HepG2 (cell line): ENCODE data around the gene TMEM14C. TPM values are rescaled to one million over a fixed set of nuclear protein-coding genes. Genes with fewer than 3 reads are reported as not detected.
A peak's percentile ranks its signal among the peaks of the same experiment; 100 is the strongest.

Experiments used
- ATAC-seq: fragments of 200-7000 bp; cut with Tn5 transposase; 3 replicates; pipeline ENCODE4 v1.9.1; 2020; ENCODE audit warnings: mild to moderate bottlenecking, moderate library complexity
- BruUV-seq: library from RNA; stranded (reverse); fragments of 400-500 nt; replicated peaks from 2 replicates; lab custom pipeline; 2021; lab: Mats Ljungman, UMichigan
- CTCF ChIA-PET: fragments of 300-600 bp; formaldehyde crosslinking; extraction: SDS; loops from one replicate; lab custom pipeline; 2021; ENCODE audit warnings: low total read pairs, inconsistent platforms, low intra/inter-chr PET ratio; lab: Yijun Ruan, JAX
- POLR2A ChIA-PET: fragments of 350-600 bp; sonication (Branson Sonifier 250); formaldehyde crosslinking; loops from one replicate; lab custom pipeline; 2020; ENCODE audit warnings: antibody characterized with exemption, inconsistent platforms; lab: Yijun Ruan, JAX
- DNase-seq: peaks from one replicate; pipeline ENCODE4 v3.0.0-alpha.2; 2015; ENCODE audit warnings: low spot score
- FAIRE-seq: peaks from 3 replicates; lab custom pipeline; 2011; peaks lifted over from hg19 to GRCh38; lab: Jason Lieb, UNC
- H2AFZ ChIP-seq: one replicate; pipeline ENCODE4 v1.6.1; 2011; ENCODE audit warnings: low read length, inconsistent platforms
- H3K27ac ChIP-seq: fragments of 300-600 bp; 3 replicates; pipeline ENCODE4 v1.8.0; 2011; ENCODE audit warnings: mixed run types, mild to moderate bottlenecking, mixed read lengths, low read length, inconsistent platforms; ENCODE audit not compliant: insufficient read depth; ENCODE audit errors: extremely low read length
- H3K27me3 ChIP-seq, 2 experiments: fragments of 200-600 bp in 1 of 2; 2 replicates in 1 of 2; 3 replicates in 1 of 2; pipeline versions ENCODE4 v1.6.0 to v1.8.0; 2011; ENCODE audit warnings: low read length in 2 of 2, mild to moderate bottlenecking in 2 of 2, moderate library complexity in 2 of 2, inconsistent platforms in 1 of 2; ENCODE audit not compliant: insufficient read depth in 2 of 2, control insufficient read depth in 1 of 2
- H3K36me3 ChIP-seq, 2 experiments: fragments of 200-600 bp in 1 of 2; replicated peaks in 1 of 2; 2 replicates in 1 of 2; 3 replicates in 1 of 2; pipeline versions ENCODE4 v1.5.1 to v1.8.0; 2011; ENCODE audit warnings: low read length in 2 of 2, inconsistent platforms in 1 of 2; ENCODE audit not compliant: insufficient read depth in 2 of 2, control insufficient read depth in 1 of 2
- H3K4me1 ChIP-seq: 2 replicates; pipeline ENCODE4 v1.5.1; 2012; ENCODE audit warnings: low read length, inconsistent platforms; ENCODE audit not compliant: insufficient read depth
- H3K4me2 ChIP-seq: 2 replicates; pipeline ENCODE4 v1.6.0; 2011; ENCODE audit warnings: low read depth, low read length, inconsistent platforms
- H3K4me3 ChIP-seq, 3 experiments: fragments of 200-600 bp in 1 of 3; sonication (generic), shearing (Covaris generic) in 1 of 3; replicated peaks in 1 of 3; 2 replicates each; pipeline ENCODE4 v1.5.1; 2011 to 2016; ENCODE audit warnings: low read length in 3 of 3, inconsistent platforms in 2 of 3, low read depth in 2 of 3, mild to moderate bottlenecking in 2 of 3, control low read depth in 1 of 3, mixed read lengths in 1 of 3; ENCODE audit not compliant: insufficient read depth in 1 of 3
- H3K79me2 ChIP-seq: one replicate; pipeline ENCODE4 v1.6.1; 2011; ENCODE audit warnings: low read length, inconsistent platforms; ENCODE audit not compliant: insufficient read depth
- H3K9ac ChIP-seq: 2 replicates; pipeline ENCODE4 v1.6.0; 2011; ENCODE audit warnings: mild to moderate bottlenecking, low read depth, low read length, inconsistent platforms; ENCODE audit not compliant: insufficient read depth
- H3K9me3 ChIP-seq: 2 replicates; pipeline ENCODE4 v1.5.1; 2012; ENCODE audit warnings: mild to moderate bottlenecking, low read length
- H4K20me1 ChIP-seq: 2 replicates; pipeline ENCODE4 v1.6.0; 2011; ENCODE audit warnings: inconsistent platforms, mild to moderate bottlenecking, low read length, moderate library complexity; ENCODE audit not compliant: insufficient read depth
- AKAP8 ChIP-seq: sonication (generic); formaldehyde crosslinking; IDR thresholded peaks from 2 replicates; pipeline ENCODE4 v1.5.1; 2020; ENCODE audit warnings: mild to moderate bottlenecking, missing genetic modification reagents
- CERS6 ChIP-seq: sonication (generic); formaldehyde crosslinking; IDR thresholded peaks from 2 replicates; pipeline ENCODE4 v1.5.0; 2020; ENCODE audit warnings: missing genetic modification reagents
- EHMT2 ChIP-seq: fragments of 200-600 bp; sonication (generic); IDR thresholded peaks from 2 replicates; pipeline ENCODE4 v1.7.0; 2017; ENCODE audit warnings: antibody characterized with exemption, low read depth, low read length, borderline replicate concordance
- ELK4 ChIP-seq: sonication (generic); formaldehyde crosslinking; IDR thresholded peaks from 2 replicates; pipeline ENCODE4 v1.9.0; 2021; ENCODE audit warnings: missing genetic modification reagents, borderline replicate concordance
- FOXK1 ChIP-seq: sonication (generic); formaldehyde crosslinking; IDR thresholded peaks from 2 replicates; pipeline ENCODE4 v1.4.0; 2020; ENCODE audit warnings: low read depth, missing genetic modification reagents, borderline replicate concordance
- GRHL1 ChIP-seq: sonication (generic); formaldehyde crosslinking; conservative IDR thresholded peaks from 2 replicates; pipeline ENCODE4 v1.8.0; 2022; ENCODE audit warnings: missing genetic modification reagents
- MAFF ChIP-seq: IDR thresholded peaks from 2 replicates; pipeline ENCODE4 v1.6.1; 2011; ENCODE audit warnings: low read depth, low read length, improper control_type of control experiment
- SMAD9 ChIP-seq: sonication (generic); formaldehyde crosslinking; IDR thresholded peaks from 2 replicates; pipeline ENCODE4 v1.5.1; 2020; ENCODE audit warnings: mild to moderate bottlenecking, missing genetic modification reagents
- ZBTB1 ChIP-seq: sonication (generic); formaldehyde crosslinking; IDR thresholded peaks from 2 replicates; pipeline ENCODE4 v1.4.0; 2020; ENCODE audit warnings: missing genetic modification reagents, borderline replicate concordance
- ZBTB34 ChIP-seq: sonication (generic); formaldehyde crosslinking; IDR thresholded peaks from 2 replicates; pipeline ENCODE4 v1.8.0; 2022; ENCODE audit warnings: mild to moderate bottlenecking, missing genetic modification reagents
- ZNF503 ChIP-seq: sonication (generic); formaldehyde crosslinking; IDR thresholded peaks from 2 replicates; pipeline ENCODE4 v1.4.0; 2020; ENCODE audit warnings: missing genetic modification reagents
- WGBS: methylation state at CpG from one replicate; pipeline ENCODE4 v1.1.6; 2017; ENCODE audit warnings: low lambda C conversion rate; 5-methylcytosine and 5-hydroxymethylcytosine counted together
- in situ Hi-C: cut with HindIII; loops from 2 replicates; pipeline ENCODE4 v1.10.0; 2017; ENCODE audit warnings: low pct_unique_long_range_greater_than_20kb; ENCODE audit not compliant: extremely low pct_ligation_motif_present
- intact Hi-C: fragments of 100-400 bp; cut with micrococcal nuclease; formaldehyde crosslinking; loops from one replicate; pipeline ENCODE4 v1.10.0; 2022; ENCODE audit not compliant: unreplicated experiment
- polyA plus RNA-seq, 8 experiments: library from polyadenylated mRNA; depleted of rRNA in 3 of 8; stranded (reverse) in 7 of 8; unstranded in 1 of 8; fragments of >200 nt; fragmentation: Illumina TruSeq in 4 of 8; extraction: Trizol in 4 of 8; gene quantifications; 2 replicates each; pipeline versions ENCODE4 v1.2.1 to v1.2.3, GENCODE V29; 2011 to 2016; ENCODE audit warnings: low read depth in 4 of 8, missing spikeins in 1 of 8, mixed read lengths in 1 of 8; ENCODE audit not compliant: insufficient read depth in 1 of 8
- total RNA-seq, 5 experiments: library from RNA; depleted of rRNA; stranded (reverse); fragments of >200 nt; fragmentation: Illumina TruSeq; extraction: Trizol; gene quantifications; 2 replicates each; pipeline ENCODE4 v1.2.3, GENCODE V29; 2016; ENCODE audit warnings: low read depth in 1 of 5

Gene TMEM14C
- total and polyA plus RNA-seq, 2 of the 13 experiments (the other 11 are each of a cell fraction or from before 2014, with no cell fraction given) = 184 TPM

GRCh38 chr6:10759312-10759839, 36.5 kb downstream of the TMEM14C start (continued):
- TF ChIP-seq ZBTB34 (CRISPR knock-in tag) (no peak), MAFF (peak; percentile 98), EHMT2 (no peak), ELK4 (CRISPR knock-in tag) (no peak), GRHL1 (CRISPR knock-in tag) (no peak)
- TF ChIP-seq, all 625 proteins: peak for 27

GRCh38 chr6:10759884-10760329, 37.0 kb downstream of the TMEM14C start:
- Histone ChIP-seq H4K20me1 (no peaks in the 10 kb centered on the region), H3K4me1 (peaks cover 26% of the 10 kb centered on the region), H3K36me3 (peaks cover 10 to 50% of the 10 kb centered on the region in 2 experiments), H3K27me3 (no peaks in the 10 kb centered on the region), H3K27ac (no peak overlapping the region), H2AFZ (no peak overlapping the region), H3K9ac (no peak overlapping the region), H3K9me3 (no peaks in the 10 kb centered on the region), H3K79me2 (peaks cover under 1% of the 10 kb centered on the region), H3K4me3 (no peak overlapping the region), H3K4me2 (no peak overlapping the region)
- DNase-seq (no peak), FAIRE-seq (no peak), ATAC-seq (no peak; the same call in 2 of the 3 replicates)
- in situ Hi-C loops = no loop called here
- 86% methylated on average over 5 of the region's 6 CpGs for WGBS
- intact Hi-C loops = loop anchor here (1.0 kb wide), 2 partner anchors 37 to 282 kb away; partner anchors contain the start of gene TMEM14C
- TF ChIP-seq AKAP8 = no peak
- no peak for TF ChIP-seq FOXK1 (CRISPR knock-in tag)
- no peak for TF ChIP-seq CERS6 (CRISPR knock-in tag)
- no peak for TF ChIP-seq ZNF503 (CRISPR knock-in tag)
- no peak for TF ChIP-seq ZBTB1 (CRISPR knock-in tag)
- TF ChIP-seq SMAD9 = no peak
- ChIA-PET CTCF (interaction anchor here (1.2 kb wide), 1 partner anchor 282 kb away, joined by 7 read pairs; no protein-coding TSS in a partner anchor), POLR2A (interaction anchor here (1.0 to 4.4 kb wide), 4 partner anchors 13 to 65 kb away, joined by 4 to 27 read pairs (median 7); partner anchors contain the start of genes C6orf52, PAK1IP1, TMEM14B and TMEM14C)
- no TSS peak for BruUV-seq
